ENCODE data around the gene MOB2. TPM values are rescaled to one million over a fixed set of nuclear protein-coding genes. Genes with fewer than 3 reads are reported as not detected.

MOB2 gene
- total RNA-seq, 2 experiments from 2014 or later: 45.1 to 45.4 TPM

DNA sequence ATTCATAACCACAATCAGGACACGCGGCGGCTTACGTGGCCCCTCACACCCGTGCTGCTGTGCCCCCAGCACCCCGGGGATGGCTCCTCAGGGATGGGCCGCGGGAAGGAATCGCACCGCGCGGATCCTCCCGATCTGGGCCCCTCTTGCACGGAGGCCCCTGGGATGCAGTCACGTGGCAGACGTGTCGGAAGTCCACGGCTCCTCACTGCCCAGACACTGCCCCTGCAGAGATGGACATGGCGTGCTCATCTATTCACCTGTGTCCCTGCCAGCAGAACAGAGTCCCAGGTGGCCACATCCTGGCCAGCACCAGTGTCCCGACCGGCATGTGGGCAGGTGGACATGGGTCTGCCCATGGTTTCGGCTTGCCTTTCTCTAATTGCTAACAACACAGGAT lies 12.8 kb downstream of the MOB2 start:
- no peaks in the 10 kb centered on the region for H3K4me1 Mint-ChIP-seq
- CTCF ChIA-PET: no interaction called here

GRCh38 chr11:1473011-1473628 lies 13.5 kb downstream of the MOB2 start:
- H3K27me3 Mint-ChIP-seq: no peaks in the 10 kb centered on the region
- POLR2A ChIA-PET: no interaction called here
- no peaks in the 10 kb centered on the region for H3K9me3 Mint-ChIP-seq
- DNase-seq: no peak
- CTCF ChIA-PET: no interaction called here
- no peaks in the 10 kb centered on the region for H3K4me1 Mint-ChIP-seq
- H3K4me3 Mint-ChIP-seq: no peak overlapping the region
- H3K27ac Mint-ChIP-seq: no peak overlapping the region
- peaks cover 5% of the 10 kb centered on the region for H3K36me3 Mint-ChIP-seq (ENCODE audit: low read depth)

More for the DNA sequence above, 12.8 kb downstream of the MOB2 start:
- Mint-ChIP-seq H3K27ac (no peak overlapping the region), H3K27me3 (no peaks in the 10 kb centered on the region), H3K9me3 (no peaks in the 10 kb centered on the region), H3K36me3 (ENCODE audit: low read depth) (peaks cover 11% of the 10 kb centered on the region), H3K4me3 (no peak overlapping the region)
- POLR2A ChIA-PET: no interaction called here
- DNase-seq: no peak

GRCh38 chr11:1472180-1473005 lies 14.2 kb downstream of the MOB2 start:
- no peaks in the 10 kb centered on the region for H3K27me3 Mint-ChIP-seq
- ChIA-PET POLR2A (no interaction called here), CTCF (no interaction called here)
- peaks cover 5% of the 10 kb centered on the region for H3K36me3 Mint-ChIP-seq (ENCODE audit: low read depth)
- no peaks in the 10 kb centered on the region for H3K9me3 Mint-ChIP-seq
- H3K4me1 Mint-ChIP-seq: no peaks in the 10 kb centered on the region
- no peak overlapping the region for H3K27ac Mint-ChIP-seq
- no peak for DNase-seq
- no peak overlapping the region for H3K4me3 Mint-ChIP-seq

DNA sequence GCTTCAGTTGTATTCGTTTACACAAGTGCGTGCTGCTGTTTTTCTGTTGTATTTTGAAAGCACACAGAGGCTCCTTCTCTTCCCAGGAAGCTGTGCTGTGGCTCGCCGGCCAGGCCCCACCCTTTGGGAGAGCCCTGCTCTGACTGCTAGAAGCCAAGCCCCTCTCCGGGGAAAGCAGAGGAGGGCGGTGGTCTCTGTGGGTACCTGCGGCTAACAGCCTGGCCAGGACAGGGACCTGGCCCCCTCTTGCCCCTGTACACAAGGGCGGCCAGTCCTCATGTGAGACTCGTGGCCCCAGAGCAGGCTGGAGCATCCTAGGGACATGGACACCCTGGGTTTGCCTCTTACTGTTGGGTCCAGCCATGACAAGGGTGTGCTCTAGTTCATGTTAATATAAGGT lies 14.8 kb downstream of the MOB2 start:
- no peak for DNase-seq
- Mint-ChIP-seq H3K27ac (no peak overlapping the region), H3K9me3 (no peaks in the 10 kb centered on the region), H3K4me3 (no peak overlapping the region), H3K27me3 (no peaks in the 10 kb centered on the region), H3K36me3 (ENCODE audit: low read depth) (peaks cover 3% of the 10 kb centered on the region), H3K4me1 (no peaks in the 10 kb centered on the region)
- ChIA-PET CTCF (no interaction called here), POLR2A (no interaction called here)

DNA sequence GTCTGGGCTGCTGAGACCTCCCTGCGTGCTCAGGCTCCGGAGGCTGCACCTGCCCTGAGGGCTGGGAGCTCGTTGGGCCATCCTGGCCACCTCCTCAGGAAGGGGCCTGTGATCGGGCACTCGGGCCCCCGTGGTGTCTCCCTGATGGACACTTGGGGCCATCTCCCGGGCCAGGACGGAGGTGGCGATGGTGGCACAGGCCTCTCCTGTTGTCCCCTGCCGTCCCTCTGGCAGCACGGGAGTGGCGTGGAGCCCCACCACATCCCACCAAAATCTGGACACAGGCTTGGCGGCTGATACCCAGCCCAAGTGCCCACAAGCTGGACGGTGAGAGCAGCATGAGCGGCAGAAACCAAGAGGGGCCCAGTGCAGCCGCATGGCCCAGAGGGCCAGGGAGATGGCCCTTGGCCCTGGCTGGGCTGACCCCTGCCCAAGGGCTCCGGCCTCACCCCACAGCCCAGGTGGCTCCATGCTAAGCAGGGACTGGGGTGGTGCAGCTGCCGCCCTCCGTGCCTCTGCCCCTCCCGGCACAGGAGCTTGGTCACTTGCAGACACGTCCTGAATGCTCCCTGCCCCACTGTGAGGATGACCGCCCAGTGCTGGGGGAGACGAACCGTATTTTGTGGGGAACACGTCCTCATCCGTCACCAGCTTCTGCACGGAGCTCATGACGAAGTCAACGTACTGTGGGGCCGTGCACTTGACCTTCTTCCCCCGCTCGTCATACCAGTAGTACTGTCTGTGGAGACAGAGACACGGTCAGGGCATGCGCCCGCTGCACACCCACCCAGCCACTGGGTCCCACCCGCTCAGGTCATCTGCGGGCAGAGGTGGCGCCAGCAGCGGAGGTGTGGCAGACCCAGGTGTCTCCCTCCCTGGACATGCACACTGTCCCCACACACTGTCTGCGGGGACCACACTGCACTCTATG lies 15.6 kb downstream of the MOB2 start:
- ChIA-PET CTCF (no interaction called here), POLR2A (no interaction called here)
- no peak for DNase-seq
- Mint-ChIP-seq H3K9me3 (no peaks in the 10 kb centered on the region), H3K27me3 (no peaks in the 10 kb centered on the region), H3K27ac (no peak overlapping the region), H3K4me1 (no peaks in the 10 kb centered on the region), H3K36me3 (ENCODE audit: low read depth) (peaks cover 3% of the 10 kb centered on the region), H3K4me3 (no peak overlapping the region)

- ChIA-PET CTCF (no interaction called here), POLR2A (no interaction called here)
- Mint-ChIP-seq H3K4me1 (no peaks in the 10 kb centered on the region), H3K9me3 (no peaks in the 10 kb centered on the region), H3K27me3 (no peaks in the 10 kb centered on the region), H3K4me3 (no peak overlapping the region), H3K36me3 (ENCODE audit: low read depth) (peaks cover 3% of the 10 kb centered on the region), H3K27ac (no peak overlapping the region)
- no peak for DNase-seq
Observed at GRCh38 chr11:1469911-1470680, 16.5 kb downstream of the MOB2 start.

- no peaks in the 10 kb centered on the region for H3K27me3 Mint-ChIP-seq
- no peak overlapping the region for H3K27ac Mint-ChIP-seq
- ChIA-PET CTCF (no interaction called here), POLR2A (no interaction called here)
- no peaks in the 10 kb centered on the region for H3K4me1 Mint-ChIP-seq
- no peak overlapping the region for H3K4me3 Mint-ChIP-seq
- no peak for DNase-seq
- H3K36me3 Mint-ChIP-seq (ENCODE audit: low read depth): peaks cover 3% of the 10 kb centered on the region
- H3K9me3 Mint-ChIP-seq: no peaks in the 10 kb centered on the region
Observed at GRCh38 chr11:1469287-1469910, 17.2 kb downstream of the MOB2 start.

DNA sequence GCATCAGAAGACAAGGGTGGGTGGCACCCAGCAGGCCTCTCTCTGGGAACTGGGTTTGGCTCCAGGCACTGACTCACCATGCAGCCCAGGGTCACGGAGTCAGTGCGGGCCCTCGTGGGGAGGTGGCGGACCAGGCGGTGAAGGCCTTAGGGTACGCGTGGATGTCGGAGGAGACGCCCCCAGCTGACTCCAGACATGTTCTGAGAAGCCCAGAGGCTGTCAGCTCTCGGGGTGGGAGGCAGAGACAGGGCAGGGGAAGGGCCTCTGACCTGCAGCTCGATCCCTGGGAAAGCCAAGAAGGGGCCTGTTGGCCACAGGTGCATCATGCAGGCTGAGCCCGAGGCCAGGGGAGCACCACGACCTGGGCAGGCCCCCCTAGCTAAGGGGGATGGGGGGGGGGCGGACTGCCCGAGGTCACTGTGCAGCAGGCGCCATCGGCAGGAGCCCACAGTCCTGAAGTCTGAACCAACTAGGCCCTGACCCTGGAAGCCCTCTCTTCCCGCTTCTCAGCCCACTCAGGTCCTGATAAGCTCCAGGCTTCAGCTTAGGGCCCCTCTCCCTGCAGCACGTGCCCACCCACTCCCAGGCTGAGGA lies 18.0 kb downstream of the MOB2 start:
- Mint-ChIP-seq H3K27ac (no peak overlapping the region), H3K27me3 (no peaks in the 10 kb centered on the region), H3K36me3 (ENCODE audit: low read depth) (no peaks in the 10 kb centered on the region), H3K4me1 (no peaks in the 10 kb centered on the region), H3K4me3 (no peak overlapping the region), H3K9me3 (no peaks in the 10 kb centered on the region)
- POLR2A ChIA-PET: no interaction called here
- CTCF ChIA-PET: no interaction called here
- DNase-seq: no peak

DNA sequence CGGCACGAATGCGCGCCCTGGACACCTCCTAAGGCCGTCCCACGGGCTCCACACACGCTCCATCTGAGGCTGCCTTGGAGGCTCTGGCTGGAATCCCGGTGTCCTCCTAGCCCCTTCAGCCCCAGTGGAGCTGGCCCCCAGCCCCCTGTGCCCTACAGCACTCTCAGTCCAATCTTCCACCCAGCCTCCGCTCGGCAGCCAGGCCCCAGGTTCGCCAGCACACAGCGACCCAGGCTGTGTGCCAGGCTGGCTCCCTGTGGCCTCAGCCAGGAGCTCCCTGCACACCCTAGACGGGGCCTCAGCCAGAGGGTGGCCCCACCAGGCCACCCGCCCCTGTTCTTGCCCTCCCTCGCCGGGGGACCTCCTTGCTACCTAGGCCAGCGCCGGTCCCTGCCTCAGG lies 18.6 kb downstream of the MOB2 start:
- Mint-ChIP-seq H3K4me1 (no peaks in the 10 kb centered on the region), H3K36me3 (ENCODE audit: low read depth) (no peaks in the 10 kb centered on the region), H3K4me3 (no peak overlapping the region), H3K27me3 (no peaks in the 10 kb centered on the region), H3K27ac (no peak overlapping the region), H3K9me3 (no peaks in the 10 kb centered on the region)
- ChIA-PET POLR2A (no interaction called here), CTCF (no interaction called here)
- no peak for DNase-seq

- H3K4me3 Mint-ChIP-seq: no peak overlapping the region
- H3K36me3 Mint-ChIP-seq (ENCODE audit: low read depth): no peaks in the 10 kb centered on the region
- no peaks in the 10 kb centered on the region for H3K27me3 Mint-ChIP-seq
- no peak overlapping the region for H3K27ac Mint-ChIP-seq
- no peak for DNase-seq
- H3K9me3 Mint-ChIP-seq: no peaks in the 10 kb centered on the region
- ChIA-PET POLR2A (no interaction called here), CTCF (no interaction called here)
- no peaks in the 10 kb centered on the region for H3K4me1 Mint-ChIP-seq
Observed at GRCh38 chr11:1467270-1467669, 19.3 kb downstream of the MOB2 start.

DNA sequence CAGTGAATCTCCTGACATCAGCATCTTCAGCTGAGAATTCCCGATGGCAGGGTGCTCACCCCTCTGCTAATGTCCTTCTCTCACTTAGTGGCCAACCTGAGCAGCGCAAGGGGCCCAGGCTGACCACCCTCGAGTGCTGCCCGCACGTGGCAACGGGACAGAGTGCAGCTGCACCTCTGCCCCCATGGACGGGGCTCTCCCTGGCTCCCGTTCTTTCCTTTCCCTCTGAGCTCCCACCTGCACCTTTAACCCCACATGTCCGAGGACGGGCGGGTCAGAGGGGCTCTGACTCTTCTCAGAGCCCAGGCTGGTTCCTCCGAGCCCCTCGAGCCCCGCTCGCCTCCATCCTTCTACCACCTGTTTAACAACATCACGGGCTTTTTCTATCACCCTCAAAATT lies 19.8 kb downstream of the MOB2 start:
- no peak overlapping the region for H3K4me3 Mint-ChIP-seq
- no peak for DNase-seq
- no peaks in the 10 kb centered on the region for H3K36me3 Mint-ChIP-seq (ENCODE audit: low read depth)
- no peak overlapping the region for H3K27ac Mint-ChIP-seq
- H3K9me3 Mint-ChIP-seq: no peaks in the 10 kb centered on the region
- ChIA-PET POLR2A (no interaction called here), CTCF (no interaction called here)
- no peaks in the 10 kb centered on the region for H3K27me3 Mint-ChIP-seq
- H3K4me1 Mint-ChIP-seq: no peaks in the 10 kb centered on the region

DNA sequence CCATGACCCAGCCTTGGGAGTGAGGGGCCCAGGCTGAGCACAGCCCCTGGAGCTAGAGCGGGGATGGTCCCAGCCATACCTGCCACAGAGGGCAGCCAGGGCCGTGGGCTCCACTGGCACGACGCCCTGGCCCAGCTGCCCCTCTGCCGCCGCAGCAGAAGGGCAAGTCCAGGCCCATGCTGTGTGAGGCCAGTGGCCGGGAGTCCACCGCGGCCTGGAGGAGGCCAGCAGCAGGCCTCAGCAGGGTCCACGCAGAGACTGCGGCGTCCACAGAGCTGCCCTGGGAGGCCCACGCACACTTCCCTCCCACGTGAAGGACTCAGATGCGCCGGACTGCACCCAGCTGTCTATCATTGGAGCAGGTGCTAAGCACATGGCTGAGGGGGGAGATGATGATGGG lies 23.5 kb downstream of the MOB2 start:
- DNase-seq: no peak
- Mint-ChIP-seq H3K27me3 (no peaks in the 10 kb centered on the region), H3K27ac (no peak overlapping the region), H3K4me1 (no peaks in the 10 kb centered on the region), H3K4me3 (no peak overlapping the region), H3K36me3 (ENCODE audit: low read depth) (no peaks in the 10 kb centered on the region), H3K9me3 (no peaks in the 10 kb centered on the region)
- ChIA-PET CTCF (interaction anchor here (2.0 kb wide), 1 partner anchor 112 kb away, joined by 4 read pairs; no protein-coding TSS in a partner anchor), POLR2A (no interaction called here)

Data from activated CD4-positive, alpha-beta T cell treated with anti-CD3 and anti-CD28 coated beads, Interleukin-2, amount 10 ng/mL, durations not matched to agents 7 days and 5 days (primary cell).